K562 (cell line): ENCODE measurements around the gene NR1H2. TPM values are rescaled to one million over a fixed set of nuclear protein-coding genes. Genes with fewer than 3 reads are reported as not detected.

Source experiments
- CLOCK ChIP-seq: fragments of 250-450 bp; sonication (Bioruptor Pico); IDR thresholded peaks from 2 replicates; pipeline ENCODE4 v1.4.0; 2020; ENCODE audit warnings: mild to moderate bottlenecking, moderate library complexity, borderline replicate concordance
- ETS2 ChIP-seq: IDR thresholded peaks from 2 replicates; pipeline ENCODE4 v1.6.1; 2016; ENCODE audit warnings: borderline replicate concordance, missing genetic modification characterization, mild to moderate bottlenecking, moderate library complexity, missing compliant biosample characterization; ENCODE audit not compliant: poor library complexity, severe bottlenecking
- NR2C1 ChIP-seq, 2 experiments: fragments of 450-650 bp; IDR thresholded peaks; 2 replicates each; pipeline ENCODE4 v1.6.1; 2017; ENCODE audit warnings: mild to moderate bottlenecking in 2 of 2, antibody characterized with exemption in 1 of 2, inconsistent platforms in 1 of 2, missing compliant biosample characterization in 1 of 2, missing genetic modification characterization in 1 of 2
- PHF20 ChIP-seq: fragments of 450-650 bp; IDR thresholded peaks from 2 replicates; pipeline ENCODE4 v1.6.1; 2018; ENCODE audit not compliant: partially characterized antibody
- POLR2A ChIP-seq: fragments of 450-650 bp; conservative IDR thresholded peaks from 2 replicates; pipeline ENCODE4 v1.6.1; 2016
- TGIF2 ChIP-seq: sonication (generic); formaldehyde crosslinking; IDR thresholded peaks from 2 replicates; pipeline ENCODE4 v1.8.1; 2022; ENCODE audit warnings: mild to moderate bottlenecking, missing genetic modification reagents, moderate library complexity
- TSHZ1 ChIP-seq: fragments of 250-450 bp; sonication (Bioruptor Pico); IDR thresholded peaks from 2 replicates; pipeline ENCODE4 v1.4.0; 2020; ENCODE audit warnings: mild to moderate bottlenecking, moderate library complexity
- USF2 ChIP-seq: sonication (generic); formaldehyde crosslinking; IDR thresholded peaks from 2 replicates; pipeline ENCODE4 v1.5.0; 2020; ENCODE audit warnings: missing genetic modification reagents
- ZBTB26 ChIP-seq: fragments of 450-650 bp; formaldehyde crosslinking; IDR thresholded peaks from 2 replicates; pipeline ENCODE4 v1.4.0; 2022; ENCODE audit warnings: missing genetic modification characterization
- ZBTB5 ChIP-seq: fragments of 450-650 bp; IDR thresholded peaks from 2 replicates; pipeline ENCODE4 v1.6.1; 2017; ENCODE audit warnings: antibody characterized with exemption
- ZNF316 ChIP-seq: fragments of 450-650 bp; IDR thresholded peaks from 2 replicates; pipeline ENCODE4 v1.6.1; 2016
- ZNF395 ChIP-seq: fragments of 200-800 bp; sonication (Bioruptor generic); IDR thresholded peaks from 2 replicates; pipeline ENCODE4 v1.6.1; 2017; ENCODE audit warnings: missing genetic modification characterization, missing compliant biosample characterization
- ZNF431 ChIP-seq: sonication (generic); formaldehyde crosslinking; IDR thresholded peaks from 2 replicates; pipeline ENCODE4 v1.8.0; 2022; ENCODE audit warnings: mild to moderate bottlenecking, missing genetic modification reagents
- ZNF717 ChIP-seq: fragments of 250-450 bp; sonication (Bioruptor Pico); IDR thresholded peaks from 2 replicates; pipeline ENCODE4 v1.5.0; 2021
- polyA plus RNA-seq, 8 experiments: library from polyadenylated mRNA; depleted of rRNA in 4 of 8; stranded (reverse) in 5 of 8; unstranded in 3 of 8; fragments of >200 nt; fragmentation: Nextera tagmentation in 2 of 8; fragmentation: Illumina TruSeq in 1 of 8; extraction: Ambion mirVana in 2 of 8; extraction: Trizol in 1 of 8; gene quantifications; 2 replicates each; pipeline versions ENCODE4 v1.2.1 to v1.2.3, GENCODE V29; 2011 to 2014; ENCODE audit warnings: inconsistent platforms in 1 of 8, missing spikeins in 1 of 8
- total RNA-seq, 7 experiments: library from RNA; depleted of rRNA in 6 of 7; stranded (reverse); fragments of >200 nt in 6 of 7; fragmentation: Illumina TruSeq in 2 of 7; extraction: Trizol in 2 of 7; gene quantifications; 2 replicates each; pipeline versions ENCODE4 v1.2.1 to v1.2.3, GENCODE V29; 2011 to 2021; ENCODE audit warnings: low replicate concordance in 1 of 7

The NR1H2 gene
- total and polyA plus RNA-seq, 9 of the 15 experiments (the other 6 are each of a cell fraction or from before 2014, with no cell fraction given) = 0.11 to 73.8 (median 24.0) TPM

- TF ChIP-seq USF2 = no peak
- peak; percentile 90 for TF ChIP-seq POLR2A
- peak; percentile 79 for TF ChIP-seq PHF20
- no peak for TF ChIP-seq ZBTB5
- TF ChIP-seq ZNF395 (CRISPR knock-in tag) = no peak
- TF ChIP-seq ETS2 (tag) = no peak
- TF ChIP-seq ZNF717 (CRISPR knock-in tag) = peak; percentile 90; the same call in 1 of the 2 replicates
- peak; percentile 96 for TF ChIP-seq NR2C1 (IDR thresholded peaks at IDR 0.05)
- TF ChIP-seq NR2C1 (tag; IDR thresholded peaks at IDR 0.05) = peak; percentile 97
- TF ChIP-seq TGIF2 (CRISPR knock-in tag) = no peak
- no peak for TF ChIP-seq TSHZ1 (CRISPR knock-in tag)
- 0 out of 2 replicates have a peak, but pooled peaks have one; percentile 32 for TF ChIP-seq ZNF431
- no peak for TF ChIP-seq ZNF316
- peak; percentile 56; the same call in 1 of the 2 replicates for TF ChIP-seq ZBTB26 (CRISPR knock-in tag)
- TF ChIP-seq CLOCK (CRISPR knock-in tag) = no peak
These were observed 7.8 kb downstream of the NR1H2 start, which contains the start of gene POLD1 (continued) for GRCh38 chr19:50383852-50384684.
